OCI-LY1 (cell line): ENCODE data around the gene EIF5A.

Experiments
- H2AFZ ChIP-seq: fragments of 200-600 bp; sonication (generic), shearing (Covaris generic); 2 replicates; pipeline ENCODE4 v1.6.0; 2014; ENCODE audit warnings: antibody characterized with exemption, mild to moderate bottlenecking, low read length
- H3F3A ChIP-seq: fragments of 200-600 bp; sonication (generic), shearing (Covaris generic); 2 replicates; pipeline ENCODE4 v1.6.0; 2014; ENCODE audit warnings: mild to moderate bottlenecking, antibody characterized with exemption, low read length, moderate library complexity; ENCODE audit not compliant: insufficient read depth
- H3K27ac ChIP-seq: fragments of 200-600 bp; sonication (generic); 2 replicates; pipeline ENCODE4 v1.5.1; 2014; ENCODE audit warnings: low read length, mixed run types, mild to moderate bottlenecking, low read depth; ENCODE audit not compliant: poor library complexity, severe bottlenecking
- H3K27me3 ChIP-seq: fragments of 200-600 bp; sonication (generic); 2 replicates; pipeline ENCODE4 v1.6.0; 2014; ENCODE audit warnings: antibody characterized with exemption, mild to moderate bottlenecking, low read length, moderate library complexity; ENCODE audit not compliant: insufficient read depth
- H3K36me3 ChIP-seq: fragments of 200-600 bp; sonication (generic); 2 replicates; pipeline ENCODE4 v1.6.1; 2014; ENCODE audit warnings: mild to moderate bottlenecking, antibody characterized with exemption, low read length, moderate library complexity, mixed read lengths; ENCODE audit not compliant: insufficient read depth
- H3K4me1 ChIP-seq: fragments of 200-600 bp; sonication (generic); 2 replicates; pipeline ENCODE4 v1.5.1; 2014; ENCODE audit warnings: mild to moderate bottlenecking, low read length, moderate library complexity; ENCODE audit not compliant: insufficient read depth, severe bottlenecking
- H3K4me2 ChIP-seq: fragments of 200-600 bp; sonication (generic), shearing (Covaris generic); 2 replicates; pipeline ENCODE4 v1.6.1; 2014; ENCODE audit warnings: low read length
- H3K4me3 ChIP-seq: fragments of 200-600 bp; sonication (generic); 2 replicates; pipeline ENCODE4 v1.5.1; 2014; ENCODE audit warnings: low read length, low read depth, mild to moderate bottlenecking, mixed read lengths; ENCODE audit not compliant: poor library complexity, severe bottlenecking
- H3K79me2 ChIP-seq: fragments of 200-600 bp; shearing (Covaris generic); 2 replicates; pipeline ENCODE4 v1.6.1; 2016; ENCODE audit warnings: mixed run types, low read length, mixed read lengths; ENCODE audit not compliant: insufficient read depth
- H3K9ac ChIP-seq: fragments of 200-600 bp; sonication (generic), shearing (Covaris generic); 2 replicates; pipeline ENCODE4 v1.6.1; 2014; ENCODE audit warnings: mild to moderate bottlenecking, low read length, mixed read lengths
- H3K9me2 ChIP-seq: fragments of 200-600 bp; sonication (generic), shearing (Covaris generic); 2 replicates; pipeline ENCODE4 v1.6.1; 2014; ENCODE audit warnings: low read depth, mild to moderate bottlenecking, low read length, mixed read lengths
- H3K9me3 ChIP-seq: fragments of 200-600 bp; shearing (Covaris generic); 2 replicates; pipeline ENCODE4 v1.6.1; 2014; ENCODE audit warnings: low read length, mixed read lengths
- H4K20me1 ChIP-seq: fragments of 200-600 bp; sonication (generic), shearing (Covaris generic); 2 replicates; pipeline ENCODE4 v1.6.0; 2016; ENCODE audit warnings: mild to moderate bottlenecking, low read length; ENCODE audit not compliant: insufficient read depth
- CTCF ChIP-seq: fragments of 200-600 bp; sonication (generic), shearing (Covaris generic); IDR thresholded peaks from 2 replicates; pipeline ENCODE4 v1.5.1; 2017; ENCODE audit warnings: mild to moderate bottlenecking, antibody characterized with exemption, low read length, moderate library complexity, mixed read lengths
- EZH2 ChIP-seq: fragments of 200-600 bp; sonication (generic), shearing (Covaris generic); IDR thresholded peaks from 2 replicates; pipeline ENCODE4 v1.8.0; 2017; ENCODE audit warnings: borderline replicate concordance, mixed run types, mild to moderate bottlenecking, antibody characterized with exemption, low read length, moderate library complexity, mixed read lengths

Gene EIF5A

GRCh38 chr17:7293816-7294613, 13.4 kb upstream of the EIF5A start:
- Histone ChIP-seq H4K20me1 (no peaks in the 10 kb centered on the region), H2AFZ (no peak overlapping the region), H3K27me3 (no peaks in the 10 kb centered on the region), H3K9me3 (no peaks in the 10 kb centered on the region), H3K4me2 (no peak overlapping the region), H3K4me3 (no peak overlapping the region), H3F3A (no peaks in the 10 kb centered on the region), H3K9ac (no peak overlapping the region), H3K27ac (no peak overlapping the region), H3K9me2 (no peaks in the 10 kb centered on the region), H3K36me3 (no peaks in the 10 kb centered on the region), H3K79me2 (no peaks in the 10 kb centered on the region), H3K4me1 (peaks cover 19% of the 10 kb centered on the region)
- TF ChIP-seq EZH2 (no peak), CTCF (no peak)

- Histone ChIP-seq H3K27me3 (no peaks in the 10 kb centered on the region), H4K20me1 (no peaks in the 10 kb centered on the region), H3K4me2 (peak within 1 kb of the TSS; percentile 63), H3K9me3 (no peaks in the 10 kb centered on the region), H2AFZ (no peak within 1 kb of the TSS), H3K9me2 (no peaks in the 10 kb centered on the region), H3K36me3 (no peaks in the 10 kb centered on the region), H3K9ac (no peak within 1 kb of the TSS), H3K4me3 (peak within 1 kb of the TSS; percentile 38), H3K27ac (no peak within 1 kb of the TSS), H3K4me1 (peaks cover 19% of the 10 kb centered on the region), H3K79me2 (no peaks in the 10 kb centered on the region), H3F3A (no peaks in the 10 kb centered on the region)
- TF ChIP-seq EZH2 = no peak
Observed at GRCh38 chr17:7294614-7295153, 12.7 kb upstream of the EIF5A start, which contains the start of gene YBX2. YBX2 (minus strand) TSS chr17:7294639; CDS start chr17:7294500, 139 bp downstream.

- TF ChIP-seq EZH2 (no peak), CTCF (no peak)
- Histone ChIP-seq H3K9me2 (no peaks in the 10 kb centered on the region), H3K4me3 (peak overlapping the region; percentile 38), H3K9me3 (no peaks in the 10 kb centered on the region), H3K4me1 (peaks cover 19% of the 10 kb centered on the region), H3K4me2 (peak overlapping the region; percentile 63), H3K27me3 (no peaks in the 10 kb centered on the region), H3K36me3 (no peaks in the 10 kb centered on the region), H2AFZ (no peak overlapping the region), H3K79me2 (no peaks in the 10 kb centered on the region), H3F3A (no peaks in the 10 kb centered on the region), H4K20me1 (no peaks in the 10 kb centered on the region), H3K9ac (no peak overlapping the region), H3K27ac (no peak overlapping the region)
Observed at GRCh38 chr17:7295230-7296180, 11.9 kb upstream of the EIF5A start.
